Mesendoderm (in vitro differentiated cells): ENCODE results near the gene ATG7.
A peak's percentile ranks its signal among the peaks of the same experiment; 100 is the strongest.

ENCODE experiments used
- DNase-seq: peaks from one replicate; pipeline ENCODE4 v3.0.0; 2013
- H2AK5ac ChIP-seq: 2 replicates; pipeline ENCODE4 v1.6.1; 2013; ENCODE audit warnings: low read length, inconsistent platforms
- H2BK120ac ChIP-seq: 2 replicates; pipeline ENCODE4 v1.6.1; 2013; ENCODE audit warnings: low read depth, mild to moderate bottlenecking, low read length, moderate library complexity, mixed read lengths
- H2BK15ac ChIP-seq: replicated peaks from 2 replicates; pipeline ENCODE4 v1.6.1; 2013; ENCODE audit warnings: low read depth, mild to moderate bottlenecking, moderate library complexity
- H2BK5ac ChIP-seq: 2 replicates; pipeline ENCODE4 v1.6.1; 2013; ENCODE audit warnings: low read length, inconsistent platforms
- H3K18ac ChIP-seq: 2 replicates; pipeline ENCODE4 v1.6.1; 2013; ENCODE audit warnings: mild to moderate bottlenecking, low read length, mixed read lengths
- H3K23ac ChIP-seq: one replicate; pipeline ENCODE4 v1.6.1; 2013; ENCODE audit warnings: low read length
- H3K27ac ChIP-seq: 2 replicates; pipeline ENCODE4 v1.5.1; 2013; ENCODE audit warnings: low read depth, mild to moderate bottlenecking, inconsistent platforms, low read length, moderate library complexity
- H3K27me3 ChIP-seq: 2 replicates; pipeline ENCODE4 v1.6.1; 2013; ENCODE audit warnings: low read length, control low read depth, mild to moderate bottlenecking, inconsistent platforms; ENCODE audit not compliant: insufficient read depth, poor library complexity
- H3K36me3 ChIP-seq: 2 replicates; pipeline ENCODE4 v1.6.1; 2013; ENCODE audit warnings: low read length, inconsistent platforms; ENCODE audit not compliant: control insufficient read depth, insufficient read depth
- H3K4ac ChIP-seq: one replicate; pipeline ENCODE4 v1.6.1; 2013; ENCODE audit warnings: low read depth, mild to moderate bottlenecking, low read length, moderate library complexity
- H3K4me1 ChIP-seq: 2 replicates; pipeline ENCODE4 v1.6.1; 2013; ENCODE audit warnings: low read depth, low read length, inconsistent platforms; ENCODE audit not compliant: control insufficient read depth
- H3K4me2 ChIP-seq: 2 replicates; pipeline ENCODE4 v1.6.1; 2013; ENCODE audit warnings: low read length
- H3K4me3 ChIP-seq: 2 replicates; pipeline ENCODE4 v1.5.1; 2013; ENCODE audit warnings: mild to moderate bottlenecking, low read length
- H3K56ac ChIP-seq: one replicate; pipeline ENCODE4 v1.6.1; 2013; ENCODE audit warnings: low read length
- H3K79me1 ChIP-seq: 2 replicates; pipeline ENCODE4 v1.6.1; 2013; ENCODE audit warnings: low read length, inconsistent platforms
- H3K79me2 ChIP-seq: 2 replicates; pipeline ENCODE4 v1.6.1; 2013; ENCODE audit warnings: mild to moderate bottlenecking, low read length; ENCODE audit not compliant: control insufficient read depth, insufficient read depth
- H3K9ac ChIP-seq: 2 replicates; pipeline ENCODE4 v1.6.1; 2013; ENCODE audit warnings: low read length, inconsistent platforms
- H4K5ac ChIP-seq: one replicate; pipeline ENCODE4 v1.6.1; 2013; ENCODE audit warnings: low read length
- H4K8ac ChIP-seq: one replicate; pipeline ENCODE4 v1.6.1; 2013; ENCODE audit warnings: low read depth, mild to moderate bottlenecking, control low read depth, low read length, moderate library complexity
- WGBS: extraction: QIAGEN DNeasy Blood & Tissue Kit; methylation state at CpG from one replicate; pipeline ENCODE4 v1.1.7; 2013; ENCODE audit warnings: low lambda C conversion rate, missing lambda C conversion rate; ENCODE audit not compliant: insufficient coverage; ENCODE audit errors: extremely low coverage; 5-methylcytosine and 5-hydroxymethylcytosine counted together

The ATG7 gene

DNA sequence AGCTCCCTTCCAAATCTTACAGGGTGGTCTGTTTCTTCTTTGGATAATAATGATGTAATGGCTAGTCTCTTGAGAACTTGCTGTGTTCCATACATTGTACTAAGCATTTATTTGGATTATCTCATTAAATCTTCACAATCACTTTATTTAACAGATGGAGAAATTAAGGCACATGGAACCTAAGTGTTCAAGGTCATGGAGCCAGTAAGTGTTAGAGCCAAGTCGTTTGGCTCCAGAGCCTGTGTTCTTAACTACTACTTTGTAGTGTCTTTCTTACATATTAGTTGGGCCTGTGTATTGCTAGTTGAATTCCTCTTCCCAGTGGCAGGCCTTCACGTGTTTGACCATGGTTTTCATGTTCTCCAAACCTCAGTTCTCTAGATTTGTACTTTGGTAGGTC, 177.8 kb downstream of the ATG7 start:
- H3K36me3 ChIP-seq, result no peaks in the 10 kb centered on the region
- H4K5ac ChIP-seq, result no peak overlapping the region
- no peak overlapping the region for H3K23ac ChIP-seq
- no peak overlapping the region for H3K4me3 ChIP-seq
- H3K9ac ChIP-seq, result no peak overlapping the region
- H3K79me2 ChIP-seq, result no peaks in the 10 kb centered on the region
- no peak overlapping the region for H3K4ac ChIP-seq
- no peaks in the 10 kb centered on the region for H3K79me1 ChIP-seq
- no peak for DNase-seq
- no peak overlapping the region for H2BK15ac ChIP-seq
- no peak overlapping the region for H2BK5ac ChIP-seq
- H3K4me2 ChIP-seq, result no peak overlapping the region
- H3K56ac ChIP-seq, result no peak overlapping the region
- no peaks in the 10 kb centered on the region for H3K27me3 ChIP-seq
- H2BK120ac ChIP-seq, result no peak overlapping the region
- no peak overlapping the region for H4K8ac ChIP-seq
- no CpG with 5 or more reads among the region's 2 CpGs for WGBS
- no peak overlapping the region for H2AK5ac ChIP-seq
- no peak overlapping the region for H3K18ac ChIP-seq
- H3K27ac ChIP-seq, result no peak overlapping the region
- H3K4me1 ChIP-seq, result no peaks in the 10 kb centered on the region

DNA sequence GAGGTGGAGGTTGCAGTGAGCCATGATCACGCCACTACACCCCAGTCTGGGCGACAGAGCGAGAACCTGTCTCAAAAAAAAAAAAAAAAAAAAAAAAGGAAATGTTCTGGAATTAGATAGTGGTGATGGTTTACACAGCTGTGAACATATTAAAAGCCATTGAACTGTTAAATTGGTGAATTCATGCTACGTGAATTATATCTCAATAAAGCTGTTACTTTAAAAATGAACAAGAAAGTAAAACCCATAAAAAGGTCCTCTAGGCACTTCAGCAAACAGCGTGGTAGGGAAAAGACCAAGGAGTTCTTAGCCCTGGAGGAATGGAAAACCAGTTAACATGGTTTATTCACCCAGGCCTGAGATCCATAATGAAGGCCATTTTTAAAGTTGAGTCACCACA, 180.1 kb downstream of the ATG7 start:
- no peak overlapping the region for H2BK15ac ChIP-seq
- H3K36me3 ChIP-seq, result no peaks in the 10 kb centered on the region
- no peak overlapping the region for H3K9ac ChIP-seq
- H3K4me3 ChIP-seq, result no peak overlapping the region
- no peak for DNase-seq
- H2AK5ac ChIP-seq, result no peak overlapping the region
- H3K4ac ChIP-seq, result no peak overlapping the region
- H3K79me1 ChIP-seq, result no peaks in the 10 kb centered on the region
- WGBS, result no CpG with 5 or more reads among the region's 5 CpGs
- no peak overlapping the region for H3K18ac ChIP-seq
- H3K79me2 ChIP-seq, result no peaks in the 10 kb centered on the region
- no peak overlapping the region for H2BK5ac ChIP-seq
- no peak overlapping the region for H3K4me2 ChIP-seq
- no peak overlapping the region for H4K5ac ChIP-seq
- H4K8ac ChIP-seq, result no peak overlapping the region
- no peaks in the 10 kb centered on the region for H3K27me3 ChIP-seq
- no peak overlapping the region for H3K27ac ChIP-seq
- H3K56ac ChIP-seq, result no peak overlapping the region
- H3K4me1 ChIP-seq, result no peaks in the 10 kb centered on the region
- no peak overlapping the region for H2BK120ac ChIP-seq
- H3K23ac ChIP-seq, result no peak overlapping the region

- WGBS, result no CpG with 5 or more reads among the region's 14 CpGs
- no peak overlapping the region for H3K4me3 ChIP-seq
- H2BK5ac ChIP-seq, result no peak overlapping the region
- H3K9ac ChIP-seq, result no peak overlapping the region
- no peak overlapping the region for H2BK15ac ChIP-seq
- no peaks in the 10 kb centered on the region for H3K79me1 ChIP-seq
- H2AK5ac ChIP-seq, result no peak overlapping the region
- no peak overlapping the region for H2BK120ac ChIP-seq
- no peak overlapping the region for H3K56ac ChIP-seq
- H3K4ac ChIP-seq, result no peak overlapping the region
- DNase-seq, result peak; percentile 39
- H3K4me1 ChIP-seq, result no peaks in the 10 kb centered on the region
- H4K8ac ChIP-seq, result no peak overlapping the region
- H3K27ac ChIP-seq, result no peak overlapping the region
- H3K79me2 ChIP-seq, result no peaks in the 10 kb centered on the region
- no peaks in the 10 kb centered on the region for H3K27me3 ChIP-seq
- no peak overlapping the region for H3K4me2 ChIP-seq
- no peaks in the 10 kb centered on the region for H3K36me3 ChIP-seq
- H3K18ac ChIP-seq, result no peak overlapping the region
- H4K5ac ChIP-seq, result no peak overlapping the region
- H3K23ac ChIP-seq, result no peak overlapping the region
Measured at GRCh38 chr3:11452885-11453847, 181.0 kb downstream of the ATG7 start.

GRCh38 chr3:11455956-11456355, 183.8 kb downstream of the ATG7 start:
- Histone ChIP-seq H3K4me2 (no peak overlapping the region), H3K79me2 (no peaks in the 10 kb centered on the region), H3K27ac (no peak overlapping the region), H3K9ac (no peak overlapping the region), H3K36me3 (no peaks in the 10 kb centered on the region), H2BK5ac (no peak overlapping the region), H2AK5ac (no peak overlapping the region), H3K4me1 (no peaks in the 10 kb centered on the region), H3K79me1 (no peaks in the 10 kb centered on the region), H3K27me3 (no peaks in the 10 kb centered on the region), H3K56ac (no peak overlapping the region), H2BK120ac (no peak overlapping the region), H2BK15ac (no peak overlapping the region), H4K5ac (no peak overlapping the region), H4K8ac (no peak overlapping the region), H3K23ac (no peak overlapping the region), H3K18ac (no peak overlapping the region), H3K4me3 (no peak overlapping the region), H3K4ac (no peak overlapping the region)
- no peak for DNase-seq
- WGBS, result no CpG with 5 or more reads among the region's 5 CpGs

DNA sequence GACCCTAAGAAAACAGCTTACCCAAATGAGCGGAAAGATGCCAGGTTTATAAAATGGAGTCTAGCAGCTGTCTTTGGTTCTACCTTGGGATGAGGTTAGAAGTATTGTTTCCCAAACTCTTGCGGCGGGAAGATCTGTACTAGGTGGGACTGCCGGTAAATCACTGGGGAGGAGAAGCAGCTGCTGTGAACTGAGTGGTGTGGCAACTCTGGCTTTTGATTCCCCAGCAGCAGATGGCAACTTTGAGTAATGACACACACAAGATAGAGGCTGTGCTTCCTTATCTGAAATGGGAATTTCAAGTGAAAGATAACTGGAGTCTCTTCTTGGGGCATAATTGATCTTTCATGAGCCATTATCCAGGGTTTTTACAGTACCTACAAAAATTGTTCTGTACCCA, 184.9 kb downstream of the ATG7 start:
- no peak overlapping the region for H2AK5ac ChIP-seq
- no peaks in the 10 kb centered on the region for H3K4me1 ChIP-seq
- no peak overlapping the region for H4K8ac ChIP-seq
- no CpG with 5 or more reads among the region's 4 CpGs for WGBS
- H3K4ac ChIP-seq, result no peak overlapping the region
- no peak overlapping the region for H2BK5ac ChIP-seq
- H3K4me2 ChIP-seq, result no peak overlapping the region
- no peak overlapping the region for H3K23ac ChIP-seq
- H3K27ac ChIP-seq, result no peak overlapping the region
- peak; percentile 45 for DNase-seq
- no peak overlapping the region for H3K9ac ChIP-seq
- no peak overlapping the region for H3K18ac ChIP-seq
- no peaks in the 10 kb centered on the region for H3K27me3 ChIP-seq
- no peaks in the 10 kb centered on the region for H3K79me2 ChIP-seq
- no peaks in the 10 kb centered on the region for H3K79me1 ChIP-seq
- no peak overlapping the region for H3K4me3 ChIP-seq
- H3K36me3 ChIP-seq, result no peaks in the 10 kb centered on the region
- H3K56ac ChIP-seq, result no peak overlapping the region
- no peak overlapping the region for H2BK120ac ChIP-seq
- no peak overlapping the region for H4K5ac ChIP-seq
- H2BK15ac ChIP-seq, result no peak overlapping the region
